EL (cell line): ENCODE measurements around the gene EYS.
"Not testable (repeated sequence)": the region's sequence is repeated elsewhere in the genome, so short reads cannot be mapped to it uniquely, and the experiment has no call there.

ENCODE experiments used
- DNase-seq: peaks from one replicate; pipeline ENCODE4 v3.0.0-alpha.2; 2016

The EYS gene

DNA sequence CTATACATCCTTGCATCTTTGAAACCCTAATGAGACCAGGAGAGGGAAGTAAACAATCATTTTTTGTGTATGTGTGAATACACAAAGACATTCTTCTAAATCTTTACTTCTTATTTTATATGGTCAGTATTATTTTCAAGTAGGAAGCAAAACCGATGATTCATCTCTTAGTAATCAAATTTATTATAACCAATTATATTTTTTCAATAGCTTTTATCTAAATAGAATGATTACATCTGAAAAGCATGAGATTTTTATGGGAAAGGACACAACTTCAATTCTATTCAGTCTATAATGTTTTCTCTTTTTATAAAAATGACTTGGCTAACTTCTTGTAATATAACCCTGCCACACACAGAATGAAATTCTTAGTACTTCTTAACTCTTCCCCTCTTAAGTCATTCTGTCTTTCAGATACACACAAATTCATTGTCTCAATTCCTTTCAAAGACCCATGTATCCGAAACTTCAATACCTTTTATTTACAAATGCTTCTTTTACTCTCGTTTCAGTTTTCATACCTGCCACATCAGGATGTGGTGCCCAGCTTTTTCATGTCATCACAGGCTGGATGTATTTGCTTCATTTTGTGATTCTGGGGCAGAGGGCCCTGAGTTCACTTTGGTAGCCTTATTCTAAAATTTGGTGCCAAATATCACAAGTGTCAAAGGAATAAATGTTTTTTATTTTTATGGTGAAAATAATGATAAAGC lies 1844.4 kb downstream of the EYS start:
- no peak for DNase-seq

DNA sequence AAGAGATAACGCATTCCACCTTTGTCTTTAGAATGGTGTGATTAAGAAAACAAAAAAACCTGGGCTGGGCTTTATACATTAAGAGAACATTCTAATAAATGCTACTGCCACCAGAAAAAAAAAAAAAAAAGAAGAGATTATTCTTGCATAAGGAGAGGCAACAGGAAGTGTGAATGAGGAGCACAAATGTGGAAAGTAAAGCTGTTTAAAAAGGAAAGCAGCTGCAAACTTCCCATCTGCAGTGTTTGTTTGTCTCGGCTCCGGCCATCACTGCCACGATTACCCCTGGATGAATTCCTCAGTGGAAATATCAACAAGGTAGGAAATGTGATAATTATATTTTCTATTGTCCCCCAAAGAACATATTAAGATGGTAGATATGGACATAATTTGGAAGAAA lies 1847.5 kb downstream of the EYS start:
- no peak for DNase-seq

DNA sequence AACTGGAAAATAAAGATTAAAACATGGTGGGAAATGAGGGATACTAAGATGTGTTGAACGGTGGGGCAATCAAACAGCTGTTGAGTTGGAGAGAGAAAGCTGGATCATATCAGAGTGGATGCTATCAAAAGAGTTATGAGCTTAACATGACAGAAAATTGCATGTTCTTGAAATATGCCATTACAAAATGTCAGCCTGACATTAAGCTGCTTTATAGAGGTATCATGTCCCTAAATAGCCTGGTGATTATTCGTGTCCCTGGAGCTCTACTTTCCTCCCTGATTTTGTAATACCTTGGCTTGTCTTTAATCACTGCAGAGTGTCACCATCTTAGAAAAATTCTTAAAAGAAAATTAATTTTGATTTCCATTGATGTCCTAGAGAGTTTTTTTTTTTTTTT lies 1848.3 kb downstream of the EYS start:
- no peak for DNase-seq

DNA sequence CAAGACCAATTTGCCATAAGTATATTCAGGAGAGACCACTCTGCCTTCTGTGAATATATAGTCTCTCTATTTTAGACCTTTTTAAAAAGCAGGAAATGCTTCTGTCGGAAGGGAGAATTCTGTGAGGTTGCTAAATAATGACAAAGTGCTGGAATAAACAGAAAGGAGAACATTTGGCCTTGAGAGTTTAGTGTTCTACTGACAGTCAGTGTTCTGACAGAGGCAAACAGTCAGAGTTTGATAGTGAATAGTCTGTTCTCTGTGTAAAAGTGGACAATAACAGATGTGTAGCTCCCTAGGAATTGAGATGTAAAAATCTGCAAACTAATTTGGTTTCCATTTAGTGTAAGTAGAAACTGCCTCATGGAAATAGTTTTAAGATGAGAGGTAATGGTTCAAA lies 1850.8 kb downstream of the EYS start:
- DNase-seq: no peak

DNA sequence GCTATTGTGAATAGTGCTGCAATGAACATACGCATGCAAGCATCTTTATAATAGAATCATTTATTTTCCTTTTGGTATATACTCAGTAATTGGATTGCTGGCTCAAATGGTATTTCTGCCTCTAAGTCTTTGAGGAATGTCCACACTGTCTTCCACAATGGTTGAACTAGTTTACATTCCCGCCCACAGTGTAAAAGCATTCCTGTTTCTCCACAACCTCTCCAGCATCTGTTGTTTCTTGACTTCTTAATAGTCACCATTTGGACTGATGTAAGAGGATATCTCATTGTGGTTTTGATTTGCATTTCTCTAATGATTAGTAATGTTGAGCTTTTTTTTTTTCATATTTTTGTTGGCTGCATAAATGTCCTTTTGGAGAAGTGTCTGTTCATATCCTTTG lies 1862.7 kb downstream of the EYS start:
- DNase-seq: peak; percentile 1

DNA sequence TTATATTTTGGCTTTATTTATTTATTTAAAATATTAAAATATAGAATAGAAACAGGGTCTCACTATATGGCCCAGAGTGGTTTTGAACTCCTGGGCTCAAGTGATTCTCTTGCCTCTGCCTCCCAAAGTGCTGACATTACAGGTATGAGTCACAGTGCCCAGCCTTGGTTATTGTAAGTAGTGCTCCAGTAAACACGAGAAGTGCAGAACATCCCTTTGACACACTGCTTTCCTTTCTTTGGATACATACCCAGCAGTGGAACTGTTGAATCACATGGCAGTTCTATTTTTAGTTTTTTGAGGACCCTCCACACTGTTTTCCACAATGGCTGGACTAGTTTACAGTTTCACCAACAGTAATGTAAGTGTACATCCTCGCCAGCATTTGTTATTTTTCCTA lies 1867.5 kb downstream of the EYS start:
- no peak for DNase-seq

DNA sequence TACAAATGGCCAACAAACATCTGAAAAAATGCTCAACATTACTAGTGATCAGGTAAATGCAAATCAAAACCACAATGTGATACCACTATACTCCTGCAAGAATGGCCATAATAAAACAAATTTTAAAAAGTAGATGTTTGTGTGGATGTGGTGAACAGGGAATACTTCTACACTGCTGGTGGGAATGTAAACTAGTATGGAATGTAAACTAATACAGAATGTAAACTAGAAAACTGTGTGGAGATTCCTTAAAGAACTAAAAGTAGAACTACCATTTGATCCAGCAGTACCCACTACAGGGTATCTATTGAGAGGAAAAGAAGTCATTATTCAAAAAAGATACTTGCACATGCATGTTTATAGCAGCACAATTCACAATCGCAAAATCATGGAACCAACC lies 1878.3 kb downstream of the EYS start:
- not testable (repeated sequence) for DNase-seq

DNA sequence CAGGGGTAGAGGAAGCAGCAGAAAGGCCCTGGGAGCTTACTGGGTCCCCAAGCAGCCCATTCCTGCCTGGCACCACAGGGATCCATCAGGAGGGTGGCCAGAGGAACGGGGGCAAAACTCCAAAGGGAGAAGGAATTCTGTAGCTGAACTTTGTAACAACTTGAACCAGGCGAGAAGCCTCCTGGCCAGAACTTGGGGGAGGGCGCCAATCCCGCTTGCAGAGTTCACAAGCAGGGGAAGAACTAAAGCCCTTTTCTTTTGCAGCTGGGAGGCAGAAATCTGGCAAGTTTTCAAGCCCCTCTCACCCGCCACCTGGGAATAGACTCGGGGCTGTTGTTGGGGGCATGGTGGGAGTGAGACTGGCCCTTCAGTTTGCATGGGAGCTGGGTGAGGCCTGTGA lies 1882.3 kb downstream of the EYS start:
- DNase-seq: no peak

DNA sequence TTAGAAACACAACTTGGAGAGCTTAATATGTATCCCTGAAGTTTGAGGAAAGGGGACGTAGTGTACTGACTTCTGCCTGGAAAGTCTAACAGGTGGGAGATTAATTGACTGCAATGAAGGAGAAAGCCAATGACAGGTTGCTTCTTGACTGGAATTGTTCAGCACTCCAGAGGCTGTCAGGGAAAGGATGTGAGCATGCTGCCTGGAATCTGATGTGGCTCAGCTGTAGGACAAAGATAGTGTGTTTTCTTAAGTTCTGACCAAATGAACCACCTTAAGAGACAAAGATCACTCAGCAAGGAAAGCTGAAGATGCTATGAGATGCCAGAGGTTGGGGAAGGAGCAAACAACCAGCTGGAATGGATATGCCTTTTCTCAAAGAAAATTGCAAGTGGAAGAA lies 1885.6 kb downstream of the EYS start:
- DNase-seq: no peak

DNA sequence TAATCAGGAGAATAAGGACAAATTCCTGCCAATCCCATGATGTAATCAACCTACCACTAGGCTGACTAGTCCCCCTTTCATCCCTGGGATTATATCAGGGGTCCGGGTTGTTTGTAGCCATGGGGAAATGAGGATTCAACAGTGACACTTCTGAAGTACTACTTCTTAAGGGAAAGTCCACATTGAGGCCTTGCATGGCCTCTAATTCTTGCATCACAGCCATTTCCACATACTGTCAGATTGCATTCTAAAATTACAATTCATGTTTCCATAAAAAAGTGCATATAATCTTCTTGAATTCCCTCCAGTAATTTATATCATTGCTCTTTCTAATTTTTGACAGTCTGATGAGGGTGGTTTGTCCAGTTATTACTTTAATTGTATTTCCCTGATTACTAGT lies 1887.2 kb downstream of the EYS start:
- no peak for DNase-seq

DNA sequence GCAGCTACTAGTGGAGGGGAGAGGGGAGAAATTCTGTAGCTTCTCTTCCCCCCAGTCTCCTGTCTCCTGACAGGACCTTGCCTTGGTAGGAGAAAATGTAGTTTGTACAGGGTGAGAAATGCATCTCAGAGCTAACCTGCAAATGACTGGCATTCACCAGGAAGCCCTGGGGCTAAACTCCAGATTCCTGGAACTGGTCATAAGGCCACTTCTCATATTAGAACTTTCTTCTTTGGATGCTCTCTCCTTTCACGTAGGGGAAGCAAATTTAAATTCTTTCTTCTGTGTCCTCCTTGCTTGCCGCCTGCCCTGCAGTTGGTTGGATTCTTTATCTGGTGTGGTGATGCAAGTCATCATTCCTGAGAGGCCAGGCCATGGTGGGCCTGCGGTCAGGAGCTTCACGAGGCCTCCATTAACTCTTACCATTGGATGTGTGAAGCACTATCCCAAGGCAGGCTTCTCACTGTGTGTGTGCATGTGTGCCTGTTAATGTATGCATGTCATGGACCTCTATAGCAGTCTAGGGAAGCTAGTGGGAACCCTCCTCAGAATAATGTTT lies 1889.5 kb downstream of the EYS start:
- no peak for DNase-seq

DNA sequence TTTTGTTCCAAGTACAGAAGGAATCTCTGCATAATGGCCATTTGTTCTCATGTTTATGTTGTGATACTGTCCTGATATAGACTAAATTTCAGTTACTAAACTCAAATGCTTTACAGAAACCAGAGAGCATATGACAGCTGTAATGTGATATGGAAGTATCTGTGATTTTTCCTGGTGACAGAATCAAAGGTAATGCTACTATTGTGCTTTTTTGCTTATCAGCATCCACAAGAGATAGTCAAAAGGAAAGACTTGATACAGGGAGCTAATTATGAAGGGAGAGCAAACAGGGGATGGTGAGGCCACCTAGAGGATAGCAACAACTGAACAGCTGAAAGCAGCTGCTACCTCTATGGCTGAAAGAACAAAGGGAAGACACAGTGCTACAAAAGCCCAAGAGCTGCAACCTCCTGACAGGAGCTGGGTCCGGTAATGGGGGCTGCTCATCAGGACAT lies 1890.0 kb downstream of the EYS start:
- DNase-seq: no peak

DNA sequence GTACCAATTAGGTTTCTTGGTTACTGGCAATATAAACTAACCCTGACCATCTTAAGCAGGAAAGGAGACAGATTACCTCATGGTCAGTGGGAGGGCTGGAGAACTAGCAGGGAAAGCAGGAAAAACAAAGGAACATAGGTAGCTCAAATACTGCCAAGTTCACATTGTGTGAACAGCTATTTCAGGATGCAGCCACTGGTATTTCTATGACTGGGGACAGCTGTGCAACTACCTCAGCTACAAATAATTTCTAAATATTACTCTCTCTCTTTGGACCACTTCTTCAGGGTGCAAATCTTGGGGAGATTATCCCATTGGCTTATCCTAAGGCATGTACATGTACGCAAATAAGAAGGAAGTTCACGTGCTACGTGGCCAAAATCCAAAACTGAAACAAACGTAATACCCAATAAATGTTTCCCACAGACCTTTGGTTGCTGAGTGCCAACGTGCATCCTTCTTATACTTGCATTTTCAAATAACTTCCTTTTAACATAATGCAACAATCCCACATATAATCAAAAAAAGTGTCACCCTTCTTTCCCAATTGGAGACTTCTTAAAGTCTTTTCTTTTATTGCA lies 1890.5 kb downstream of the EYS start:
- no peak for DNase-seq

DNA sequence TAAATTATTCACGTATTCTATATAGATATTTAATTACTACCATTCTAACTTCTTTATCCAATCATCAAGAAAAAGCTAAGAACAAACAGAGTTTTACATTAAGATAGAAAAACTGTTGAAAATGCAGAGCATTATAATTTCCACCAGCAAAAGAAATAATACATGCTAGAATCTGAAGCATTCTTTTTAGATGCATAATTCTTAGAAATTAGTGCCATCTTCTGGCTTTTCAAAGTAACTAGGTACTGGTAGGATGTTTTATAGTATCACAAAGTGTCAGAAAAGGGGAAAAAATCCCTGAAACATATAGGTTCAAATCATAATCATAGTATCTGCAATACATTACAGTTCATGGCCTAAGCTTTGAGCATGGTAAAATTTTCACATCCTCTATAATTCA lies 1892.6 kb downstream of the EYS start:
- DNase-seq: no peak

DNA sequence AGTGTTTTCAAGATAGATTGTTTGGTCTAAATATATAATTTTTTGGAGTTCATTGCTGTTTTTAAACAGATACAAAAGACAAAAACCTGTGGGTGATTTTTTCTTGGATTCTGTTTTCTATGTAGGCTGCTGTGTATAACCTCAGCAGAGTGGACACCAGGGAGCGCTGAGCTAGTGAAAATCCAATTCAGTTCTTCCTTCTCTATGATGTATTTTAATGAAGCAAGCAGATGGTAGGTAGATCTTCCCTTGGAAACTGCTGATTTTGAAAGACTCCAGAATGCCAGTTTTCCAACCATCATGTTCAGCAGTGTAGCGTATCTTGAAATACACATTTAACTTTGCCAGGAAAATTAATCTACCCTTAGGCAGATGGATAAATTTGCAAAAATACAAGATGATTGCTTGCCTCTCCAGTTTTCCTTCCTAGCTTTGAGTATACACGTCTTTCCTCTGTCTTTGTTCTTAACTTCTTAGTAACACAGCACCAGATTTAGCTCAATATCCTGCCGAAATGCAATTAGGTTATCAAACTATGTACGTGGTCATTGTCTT lies 1893.4 kb downstream of the EYS start:
- no peak for DNase-seq

DNA sequence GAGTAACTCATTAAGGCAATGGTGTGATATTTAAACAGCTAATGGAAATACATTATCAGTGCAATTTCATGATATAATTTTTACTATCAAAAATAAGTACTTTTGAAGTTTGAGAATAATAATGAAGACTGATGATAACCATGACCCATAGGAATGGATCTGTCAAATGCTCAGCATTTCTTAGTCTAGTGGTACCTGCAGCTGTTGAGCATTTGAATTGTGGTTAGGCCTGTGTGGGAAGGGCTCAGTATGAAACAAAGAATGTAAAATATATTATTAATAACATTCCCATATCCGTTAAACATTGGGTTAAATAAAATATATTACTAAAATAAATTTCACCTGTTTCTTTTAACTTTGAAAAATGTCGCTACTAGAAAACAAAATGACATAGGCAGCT lies 1898.5 kb downstream of the EYS start:
- DNase-seq: no peak

DNA sequence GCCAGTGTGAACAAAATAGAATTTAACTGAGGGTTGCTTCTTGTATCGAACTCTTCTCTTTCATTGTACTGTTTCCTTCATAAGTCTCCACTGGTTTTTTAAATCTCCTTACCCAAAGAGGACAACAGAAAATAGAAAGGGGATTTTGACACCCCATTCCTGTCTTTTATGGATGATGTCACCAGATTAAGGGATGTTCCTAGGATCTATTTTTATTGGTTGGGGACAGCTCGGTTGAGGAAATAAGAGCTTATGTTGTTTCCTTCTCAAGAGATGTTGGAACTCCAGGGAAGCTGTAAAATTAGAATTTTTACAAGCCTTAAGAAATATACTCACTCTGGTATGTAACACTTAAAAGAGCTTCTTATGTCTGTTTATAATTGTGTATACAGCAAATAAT lies 1900.0 kb downstream of the EYS start:
- DNase-seq: no peak

DNA sequence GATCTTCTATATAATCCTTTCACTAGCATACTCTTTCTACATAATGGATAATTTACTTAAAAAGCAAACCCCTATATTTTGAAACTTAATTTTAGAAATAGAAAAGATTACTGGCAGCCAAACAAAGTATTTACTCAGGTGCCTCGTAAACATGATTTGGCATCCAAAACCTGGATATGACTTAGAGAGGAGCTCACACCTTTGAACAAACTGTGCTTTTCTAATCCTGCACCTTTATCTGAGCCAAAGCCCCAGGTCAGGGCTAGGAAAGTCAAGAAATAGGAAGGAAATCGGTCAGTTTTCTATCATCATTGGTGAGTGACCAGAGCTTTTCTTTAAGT lies 1900.5 kb downstream of the EYS start:
- no peak for DNase-seq

DNA sequence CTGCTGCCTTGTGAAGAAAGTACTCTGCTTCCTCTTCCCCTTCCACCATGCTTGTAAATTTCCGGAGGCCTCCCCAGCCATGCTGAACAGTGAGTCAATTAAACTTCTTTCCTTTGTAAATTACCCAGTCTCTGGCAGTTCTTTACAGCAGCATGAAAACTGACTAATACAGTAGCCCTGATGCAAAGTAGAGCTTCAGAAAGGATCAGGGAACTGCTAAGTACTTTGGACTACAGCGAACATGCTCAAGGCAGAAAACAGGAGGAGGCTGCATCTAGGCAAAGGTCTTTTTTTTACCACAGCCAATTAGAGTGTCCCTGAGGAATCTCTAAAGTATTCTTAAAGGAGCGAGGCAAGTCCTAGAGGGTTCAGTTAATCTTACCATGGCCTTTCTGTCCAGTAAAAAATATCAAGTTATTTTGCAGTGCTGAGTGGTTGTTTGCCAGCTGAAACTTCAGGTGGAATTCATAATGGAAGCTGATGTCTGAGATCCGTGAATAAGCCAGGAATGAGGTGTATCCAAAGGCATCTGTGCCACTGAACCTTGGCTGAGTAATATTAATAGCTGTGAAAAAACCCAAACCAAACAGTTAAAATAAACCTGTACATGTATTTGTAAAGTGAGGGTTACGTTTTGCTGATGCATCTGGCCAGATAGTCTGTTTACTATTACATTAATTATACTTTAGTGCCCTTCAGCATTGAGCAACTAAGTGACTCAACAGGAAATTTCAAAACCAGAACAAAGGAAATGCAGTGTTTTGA lies 1901.0 kb downstream of the EYS start:
- DNase-seq: peak; percentile 75

DNA sequence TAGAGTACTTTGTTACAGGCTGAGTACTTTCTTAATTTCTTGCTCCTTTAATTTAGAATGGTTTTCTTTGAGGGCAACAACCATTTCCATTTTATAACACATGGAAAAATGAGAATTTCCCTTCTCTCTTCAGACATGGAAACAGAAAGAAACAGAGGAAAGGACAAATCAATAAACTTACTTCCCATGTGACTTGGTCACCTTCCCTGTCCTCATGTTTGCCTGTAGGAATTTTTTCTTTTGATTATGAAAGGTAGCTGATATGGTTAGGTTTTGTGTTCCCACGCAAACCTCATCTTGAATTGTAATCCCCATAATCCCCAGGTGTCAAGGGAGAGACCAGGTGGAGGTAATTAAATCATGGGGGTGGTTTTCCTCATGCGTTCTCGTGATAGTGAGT lies 1901.7 kb downstream of the EYS start:
- no peak for DNase-seq

DNA sequence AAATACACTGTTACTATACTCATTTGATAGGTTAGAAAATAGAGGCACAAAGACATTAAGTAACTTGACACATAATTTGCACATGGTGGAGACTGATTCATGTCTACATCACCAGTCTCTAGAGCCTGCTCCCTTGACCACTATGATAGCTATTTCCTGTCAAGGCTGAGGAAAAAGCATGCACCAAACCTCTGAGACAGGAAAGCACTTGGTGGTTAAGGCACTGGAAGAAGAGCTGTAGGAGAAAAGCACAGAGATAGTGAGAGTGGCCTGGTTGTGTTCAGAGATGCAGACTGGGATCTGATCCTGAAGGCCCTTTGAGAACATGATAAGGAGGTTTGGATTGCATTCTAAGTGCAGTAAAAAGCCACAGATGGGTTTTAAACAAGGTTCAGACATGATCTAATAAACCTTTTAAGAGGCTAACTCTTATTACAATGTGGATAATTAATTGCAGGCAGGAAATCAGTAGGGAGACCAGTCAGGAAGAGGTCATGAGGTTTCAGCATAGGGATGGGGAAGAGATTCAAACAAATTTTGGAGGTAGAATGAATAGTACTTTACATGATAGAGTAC lies 1902.6 kb downstream of the EYS start:
- DNase-seq: peak; percentile 87

DNA sequence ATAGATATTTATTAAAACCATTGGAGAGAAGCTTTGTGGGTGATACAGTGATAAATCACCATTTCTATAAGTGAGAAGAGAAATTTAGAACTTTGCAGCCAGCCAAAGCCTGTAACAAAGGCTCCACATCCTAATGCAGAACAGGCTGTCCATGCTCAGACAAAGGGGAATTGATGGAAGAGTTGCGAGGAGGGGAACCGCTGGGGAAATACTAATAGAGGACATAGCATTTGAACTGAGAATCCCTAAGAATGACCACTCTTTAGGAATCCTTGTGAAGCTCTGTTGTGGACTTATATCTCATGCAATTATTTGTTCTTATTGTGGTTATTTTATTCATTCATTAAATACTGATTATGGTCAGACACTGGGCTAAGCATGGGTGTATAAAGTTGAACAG lies 1903.7 kb downstream of the EYS start:
- no peak for DNase-seq

DNA sequence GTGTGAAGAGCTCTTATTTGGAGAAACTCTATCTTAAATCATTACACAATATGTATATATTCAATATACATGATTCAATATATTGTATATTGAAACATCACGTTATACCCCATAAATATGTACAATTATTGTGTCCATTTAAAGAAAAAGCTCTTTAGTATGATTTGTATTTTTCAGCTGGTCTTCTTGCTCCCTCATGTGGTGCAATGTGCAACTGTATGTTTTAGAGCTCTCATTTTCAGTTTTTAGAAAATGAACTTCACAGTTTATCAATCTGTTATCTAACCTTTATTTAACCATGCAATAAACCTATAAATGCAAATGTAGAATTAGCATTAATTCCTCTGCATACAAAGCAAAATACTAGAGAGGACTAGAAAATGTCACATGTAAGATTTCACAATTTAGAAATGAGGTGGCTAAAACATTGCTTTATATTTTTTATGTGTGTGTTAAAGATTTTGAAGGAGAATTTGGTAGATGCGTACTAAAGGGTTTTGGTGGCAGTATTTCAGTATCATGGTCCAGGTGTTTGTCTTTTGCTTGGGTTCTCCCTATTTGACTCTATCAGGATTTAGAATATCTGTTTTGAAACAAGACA lies 1904.3 kb downstream of the EYS start:
- DNase-seq: peak; percentile 11
